ENCODE measurements around the gene PDE9A.

- TF ChIP-seq, protein P1, sequence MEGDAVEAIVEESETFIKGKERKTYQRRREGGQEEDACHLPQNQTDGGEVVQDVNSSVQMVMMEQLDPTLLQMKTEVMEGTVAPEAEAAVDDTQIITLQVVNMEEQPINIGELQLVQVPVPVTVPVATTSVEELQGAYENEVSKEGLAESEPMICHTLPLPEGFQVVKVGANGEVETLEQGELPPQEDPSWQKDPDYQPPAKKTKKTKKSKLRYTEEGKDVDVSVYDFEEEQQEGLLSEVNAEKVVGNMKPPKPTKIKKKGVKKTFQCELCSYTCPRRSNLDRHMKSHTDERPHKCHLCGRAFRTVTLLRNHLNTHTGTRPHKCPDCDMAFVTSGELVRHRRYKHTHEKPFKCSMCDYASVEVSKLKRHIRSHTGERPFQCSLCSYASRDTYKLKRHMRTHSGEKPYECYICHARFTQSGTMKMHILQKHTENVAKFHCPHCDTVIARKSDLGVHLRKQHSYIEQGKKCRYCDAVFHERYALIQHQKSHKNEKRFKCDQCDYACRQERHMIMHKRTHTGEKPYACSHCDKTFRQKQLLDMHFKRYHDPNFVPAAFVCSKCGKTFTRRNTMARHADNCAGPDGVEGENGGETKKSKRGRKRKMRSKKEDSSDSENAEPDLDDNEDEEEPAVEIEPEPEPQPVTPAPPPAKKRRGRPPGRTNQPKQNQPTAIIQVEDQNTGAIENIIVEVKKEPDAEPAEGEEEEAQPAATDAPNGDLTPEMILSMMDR (IDR thresholded peaks at IDR 0.05), result no peak
- TF ChIP-seq POLR2A (IDR thresholded peaks at IDR 0.05), result no peak
Measured at GRCh38 chr21:42650441-42651421, 2.7 kb upstream of the PDE9A start.

All from testis (tissue), 2 donors.